ENCODE data around the gene COL5A3. TPM values are rescaled to one million over a fixed set of nuclear protein-coding genes. Genes with fewer than 3 reads are reported as not detected.
"Not testable (repeated sequence)": the region's sequence is repeated elsewhere in the genome, so short reads cannot be mapped to it uniquely, and the experiment has no call there.

COL5A3 gene
- total RNA-seq (2014; rRNA removed; shearing (Covaris generic)), result not detected in 2 replicates

- H3K36me3 ChIP-seq, result no peaks in the 10 kb centered on the region
- no peak within 1 kb of the TSS for H3K27ac ChIP-seq
- H3K27me3 ChIP-seq, result no peaks in the 10 kb centered on the region
- DNase-seq, result no peak
- H3K4me3 ChIP-seq, result no peak within 1 kb of the TSS
- no peaks in the 10 kb centered on the region for H3K9me3 ChIP-seq (replicated peaks)
- H3K4me1 ChIP-seq, result peaks cover 19% of the 10 kb centered on the region
Observed at GRCh38 chr19:10010247-10010691, at the start of gene COL5A3. Gene COL5A3 (minus strand): TSS chr19:10010504. CDS start chr19:10010385, 119 bp downstream.

- no peak overlapping the region for H3K27ac ChIP-seq
- no peaks in the 10 kb centered on the region for H3K9me3 ChIP-seq (replicated peaks)
- no peaks in the 10 kb centered on the region for H3K36me3 ChIP-seq
- no peaks in the 10 kb centered on the region for H3K4me1 ChIP-seq
- DNase-seq, result no peak
- no peak overlapping the region for H3K4me3 ChIP-seq
- H3K27me3 ChIP-seq, result no peaks in the 10 kb centered on the region
Observed at GRCh38 chr19:10052602-10053360, 42.5 kb upstream of the COL5A3 start.

GRCh38 chr19:10049626-10050025, 39.3 kb upstream of the COL5A3 start:
- Histone ChIP-seq H3K27ac (no peak overlapping the region), H3K4me1 (no peaks in the 10 kb centered on the region), H3K27me3 (no peaks in the 10 kb centered on the region), H3K9me3 (replicated peaks) (no peaks in the 10 kb centered on the region), H3K36me3 (no peaks in the 10 kb centered on the region), H3K4me3 (no peak overlapping the region)
- DNase-seq, result no peak

GRCh38 chr19:10045371-10045770, 35.1 kb upstream of the COL5A3 start:
- Histone ChIP-seq H3K4me3 (no peak overlapping the region), H3K9me3 (replicated peaks) (peaks cover 7% of the 10 kb centered on the region), H3K36me3 (no peaks in the 10 kb centered on the region), H3K4me1 (no peaks in the 10 kb centered on the region), H3K27ac (no peak overlapping the region), H3K27me3 (no peaks in the 10 kb centered on the region)
- no peak for DNase-seq

GRCh38 chr19:10044390-10044789, 34.1 kb upstream of the COL5A3 start:
- H3K9me3 ChIP-seq (replicated peaks), result peaks cover 7% of the 10 kb centered on the region
- no peak overlapping the region for H3K27ac ChIP-seq
- H3K4me1 ChIP-seq, result no peaks in the 10 kb centered on the region
- no peak for DNase-seq
- no peaks in the 10 kb centered on the region for H3K36me3 ChIP-seq
- H3K27me3 ChIP-seq, result no peaks in the 10 kb centered on the region
- no peak overlapping the region for H3K4me3 ChIP-seq

GRCh38 chr19:10043286-10043927, 33.1 kb upstream of the COL5A3 start:
- Histone ChIP-seq H3K27me3 (no peaks in the 10 kb centered on the region), H3K27ac (no peak overlapping the region), H3K4me3 (no peak overlapping the region), H3K36me3 (no peaks in the 10 kb centered on the region), H3K4me1 (no peaks in the 10 kb centered on the region), H3K9me3 (replicated peaks) (peaks cover 7% of the 10 kb centered on the region)
- peak in 1 of 2 experiments; percentile 27 for DNase-seq

- Histone ChIP-seq H3K4me3 (no peak overlapping the region), H3K9me3 (replicated peaks) (peaks cover under 1% of the 10 kb centered on the region; the same call in 1 of the 2 replicates), H3K36me3 (no peaks in the 10 kb centered on the region), H3K27me3 (no peaks in the 10 kb centered on the region), H3K4me1 (no peaks in the 10 kb centered on the region), H3K27ac (no peak overlapping the region)
- no peak for DNase-seq
Observed at GRCh38 chr19:10037809-10038208, 27.5 kb upstream of the COL5A3 start.

- H3K27me3 ChIP-seq, result no peaks in the 10 kb centered on the region
- H3K9me3 ChIP-seq (replicated peaks), result no peaks in the 10 kb centered on the region
- no peak overlapping the region for H3K27ac ChIP-seq
- DNase-seq, result no peak
- H3K4me3 ChIP-seq, result no peak overlapping the region
- no peaks in the 10 kb centered on the region for H3K4me1 ChIP-seq
- H3K36me3 ChIP-seq, result no peaks in the 10 kb centered on the region
Observed at GRCh38 chr19:10037367-10037766, 27.1 kb upstream of the COL5A3 start.

- Histone ChIP-seq H3K27ac (no peak overlapping the region), H3K27me3 (no peaks in the 10 kb centered on the region), H3K9me3 (replicated peaks) (no peaks in the 10 kb centered on the region), H3K4me3 (no peak overlapping the region), H3K36me3 (no peaks in the 10 kb centered on the region), H3K4me1 (no peaks in the 10 kb centered on the region)
- no peak for DNase-seq
Observed at GRCh38 chr19:10036601-10037071, 26.3 kb upstream of the COL5A3 start.

GRCh38 chr19:10033614-10034013, 23.3 kb upstream of the COL5A3 start:
- H3K4me3 ChIP-seq, result no peak overlapping the region
- H3K36me3 ChIP-seq, result no peaks in the 10 kb centered on the region
- no peak overlapping the region for H3K27ac ChIP-seq
- no peak for DNase-seq
- H3K4me1 ChIP-seq, result no peaks in the 10 kb centered on the region
- H3K27me3 ChIP-seq, result no peaks in the 10 kb centered on the region
- H3K9me3 ChIP-seq (replicated peaks), result no peaks in the 10 kb centered on the region

- H3K27ac ChIP-seq, result no peak overlapping the region
- no peak overlapping the region for H3K4me3 ChIP-seq
Observed at GRCh38 chr19:10027158-10027997, 17.1 kb upstream of the COL5A3 start.

GRCh38 chr19:10026744-10027143, 16.4 kb upstream of the COL5A3 start:
- no peak overlapping the region for H3K27ac ChIP-seq
- no peak for DNase-seq
- peaks cover 4% of the 10 kb centered on the region; the same call in 1 of the 2 replicates for H3K4me1 ChIP-seq
- H3K4me3 ChIP-seq, result no peak overlapping the region
- H3K9me3 ChIP-seq (replicated peaks), result no peaks in the 10 kb centered on the region
- H3K36me3 ChIP-seq, result no peaks in the 10 kb centered on the region
- H3K27me3 ChIP-seq, result no peaks in the 10 kb centered on the region

More at GRCh38 chr19:10027158-10027997, 17.1 kb upstream of the COL5A3 start:
- Histone ChIP-seq H3K9me3 (replicated peaks) (no peaks in the 10 kb centered on the region), H3K27me3 (no peaks in the 10 kb centered on the region), H3K4me1 (peaks cover 4% of the 10 kb centered on the region; the same call in 1 of the 2 replicates), H3K36me3 (no peaks in the 10 kb centered on the region)
- peak; percentile 95 to 96 for DNase-seq

GRCh38 chr19:10023096-10023495, 12.8 kb upstream of the COL5A3 start:
- not testable (repeated sequence) for H3K4me3 ChIP-seq; H3K9me3 ChIP-seq (replicated peaks); H3K4me1 ChIP-seq; H3K27me3 ChIP-seq; H3K27ac ChIP-seq; H3K36me3 ChIP-seq; DNase-seq

- H3K4me3 ChIP-seq, result no peak overlapping the region
- no peaks in the 10 kb centered on the region for H3K27me3 ChIP-seq
- no peaks in the 10 kb centered on the region for H3K9me3 ChIP-seq (replicated peaks)
- H3K27ac ChIP-seq, result no peak overlapping the region
- H3K4me1 ChIP-seq, result no peaks in the 10 kb centered on the region
- no peaks in the 10 kb centered on the region for H3K36me3 ChIP-seq
- DNase-seq, result no peak
Observed at GRCh38 chr19:10021863-10022262, 11.6 kb upstream of the COL5A3 start.

GRCh38 chr19:10021446-10021845, 11.1 kb upstream of the COL5A3 start:
- H3K4me3 ChIP-seq, result no peak overlapping the region
- H3K27me3 ChIP-seq, result no peaks in the 10 kb centered on the region
- no peak for DNase-seq
- H3K4me1 ChIP-seq, result no peaks in the 10 kb centered on the region
- no peak overlapping the region for H3K27ac ChIP-seq
- no peaks in the 10 kb centered on the region for H3K9me3 ChIP-seq (replicated peaks)
- no peaks in the 10 kb centered on the region for H3K36me3 ChIP-seq
